GM19324 (cell line): ENCODE data around the gene ZNF438.
"Not testable (repeated sequence)": the region's sequence is repeated elsewhere in the genome, so short reads cannot be mapped to it uniquely, and the experiment has no call there.

Source experiments
- ATAC-seq: cut with Tn5 transposase; IDR thresholded peaks from one replicate; pipeline ENCODE4 v1.9.1; 2021; ENCODE audit warnings: mild to moderate bottlenecking, moderate library complexity; ENCODE audit not compliant: unreplicated experiment, low FRiP score

ZNF438 gene

GRCh38 chr10:30901487-30901886, 130.2 kb downstream of the ZNF438 start:
- not testable (repeated sequence) for ATAC-seq

- no peak for ATAC-seq
These were observed 132.7 kb downstream of the ZNF438 start for GRCh38 chr10:30898964-30899363.

GRCh38 chr10:30897547-30897946, 134.1 kb downstream of the ZNF438 start:
- ATAC-seq: no peak

- ATAC-seq: no peak
These were observed 134.6 kb downstream of the ZNF438 start for GRCh38 chr10:30897048-30897447.

GRCh38 chr10:30894221-30894620, 137.4 kb downstream of the ZNF438 start:
- ATAC-seq: no peak

- ATAC-seq: no peak
These were observed 138.5 kb downstream of the ZNF438 start for GRCh38 chr10:30893208-30893607.

- ATAC-seq: no peak
These were observed 143.8 kb downstream of the ZNF438 start for GRCh38 chr10:30887839-30888238.

- no peak for ATAC-seq
These were observed 146.2 kb downstream of the ZNF438 start for GRCh38 chr10:30885423-30885822.

- ATAC-seq: no peak
These were observed 147.9 kb downstream of the ZNF438 start for GRCh38 chr10:30883751-30884150.

- no peak for ATAC-seq
These were observed 148.5 kb downstream of the ZNF438 start for GRCh38 chr10:30883116-30883515.

GRCh38 chr10:30882281-30882680, 149.4 kb downstream of the ZNF438 start:
- ATAC-seq: no peak

GRCh38 chr10:30878920-30879319, 152.7 kb downstream of the ZNF438 start:
- no peak for ATAC-seq

- no peak for ATAC-seq
These were observed 154.6 kb downstream of the ZNF438 start for GRCh38 chr10:30877111-30877510.

- no peak for ATAC-seq
These were observed 158.3 kb downstream of the ZNF438 start for GRCh38 chr10:30873411-30873810.

- ATAC-seq: no peak
These were observed 160.8 kb downstream of the ZNF438 start for GRCh38 chr10:30870896-30871295.

- no peak for ATAC-seq
These were observed 162.1 kb downstream of the ZNF438 start for GRCh38 chr10:30869566-30869965.

GRCh38 chr10:30868611-30869010, 163.1 kb downstream of the ZNF438 start:
- no peak for ATAC-seq

- ATAC-seq: no peak
These were observed 164.8 kb downstream of the ZNF438 start for GRCh38 chr10:30866896-30867295.

GRCh38 chr10:30865141-30865926, 166.3 kb downstream of the ZNF438 start:
- ATAC-seq: no peak

GRCh38 chr10:30863516-30864210, 168.0 kb downstream of the ZNF438 start:
- no peak for ATAC-seq

GRCh38 chr10:30862486-30862885, 169.2 kb downstream of the ZNF438 start:
- ATAC-seq: no peak

GRCh38 chr10:30861976-30862375, 169.7 kb downstream of the ZNF438 start:
- no peak for ATAC-seq
